DMS53 treated with DMSO at 0.1 percent for 48 hours (cell line): ENCODE data around the gene TEX13C.
"Not testable (repeated sequence)": the region's sequence is repeated elsewhere in the genome, so short reads cannot be mapped to it uniquely, and the experiment has no call there.

Experiments
- DNase-seq: peaks from one replicate; lab custom pipeline; 2025; ENCODE audit not compliant: unreplicated experiment; lab: John Stamatoyannopoulos, UW

Gene TEX13C

GRCh38 chrX:125319646-125320521, at the start of gene TEX13C:
Gene TEX13C (plus strand): TSS chrX:125319871. CDS start chrX:125320120, 249 bp downstream.
- no peak for DNase-seq

- no peak for DNase-seq
Observed at GRCh38 chrX:125287282-125287681, 32.4 kb upstream of the TEX13C start.

DNA sequence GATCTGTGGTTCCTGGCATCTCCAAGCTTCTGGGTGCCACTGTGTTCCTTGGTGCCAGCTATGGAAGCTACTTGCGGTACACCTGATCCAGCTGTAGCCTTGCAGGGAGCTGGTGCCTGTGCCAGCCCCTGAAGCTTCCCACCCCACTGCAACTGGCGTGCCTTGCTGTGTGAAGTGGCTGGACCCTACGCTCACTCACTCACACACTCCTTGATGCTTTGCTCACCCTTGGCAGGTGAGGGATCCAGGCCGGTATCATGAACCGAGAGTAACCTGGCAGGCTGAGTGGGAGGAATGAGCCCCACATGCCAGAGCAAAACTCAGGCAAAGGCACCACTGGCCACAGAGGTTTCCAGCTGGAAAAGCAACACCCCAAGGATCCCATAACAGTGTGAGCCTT, 31.3 kb upstream of the TEX13C start:
- DNase-seq: no peak

DNA sequence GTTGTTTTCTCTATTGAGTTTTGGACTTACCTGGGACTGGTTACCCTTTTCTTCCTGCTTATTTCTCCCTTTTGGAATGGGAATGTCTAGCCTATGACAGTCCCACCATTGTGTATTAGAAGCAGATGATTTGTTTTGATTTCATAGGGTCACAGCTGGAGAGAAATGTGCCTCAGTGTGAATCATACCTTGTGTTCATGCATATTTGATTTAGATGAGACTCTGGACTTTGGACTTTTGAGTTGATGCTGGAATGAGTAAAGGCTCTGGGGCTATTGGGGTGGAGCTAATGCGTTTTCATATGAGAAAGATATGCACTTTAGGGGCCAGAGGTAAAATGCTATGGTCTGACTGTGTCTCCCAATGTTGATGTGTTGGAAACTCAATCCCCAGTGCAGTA, 30.5 kb upstream of the TEX13C start:
- DNase-seq: peak; percentile 25

DNA sequence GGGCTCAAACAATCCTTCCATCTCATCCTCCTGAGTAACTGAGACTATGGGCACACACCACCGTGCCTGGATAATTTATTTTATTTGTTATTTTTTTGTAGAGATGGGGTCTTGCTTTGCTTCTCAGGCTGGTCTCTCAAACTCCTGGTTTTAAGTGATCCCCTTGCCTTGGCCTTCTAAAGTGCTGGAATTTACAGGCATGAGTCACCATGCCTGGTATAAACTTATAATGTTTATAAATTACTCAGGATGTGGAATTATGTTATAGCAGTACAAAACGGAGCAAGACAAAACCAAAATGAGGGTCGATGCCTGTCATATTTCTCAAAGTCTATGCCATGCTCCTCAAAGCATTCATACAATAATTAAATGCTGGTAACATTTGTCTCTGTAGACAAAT, 29.8 kb upstream of the TEX13C start:
- DNase-seq: no peak

DNA sequence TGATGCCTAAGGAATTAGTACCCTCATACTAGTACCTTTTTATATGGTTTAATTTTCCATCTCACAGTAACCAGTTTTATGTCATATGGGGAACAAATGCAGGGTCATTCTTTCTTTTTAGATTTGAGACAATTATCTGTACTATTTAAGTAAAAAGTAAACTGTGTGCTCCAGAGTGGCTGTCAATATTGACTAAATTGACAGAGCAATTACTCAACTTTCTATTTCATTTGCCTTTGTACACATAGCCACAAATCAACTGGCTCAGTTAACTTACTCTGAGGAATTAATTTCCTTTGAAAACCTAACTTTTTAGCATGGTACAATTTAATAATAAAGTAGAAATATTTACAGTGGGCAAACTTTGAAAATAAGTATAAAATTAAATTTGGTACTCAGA, 28.5 kb upstream of the TEX13C start:
- DNase-seq: peak; percentile 1

DNA sequence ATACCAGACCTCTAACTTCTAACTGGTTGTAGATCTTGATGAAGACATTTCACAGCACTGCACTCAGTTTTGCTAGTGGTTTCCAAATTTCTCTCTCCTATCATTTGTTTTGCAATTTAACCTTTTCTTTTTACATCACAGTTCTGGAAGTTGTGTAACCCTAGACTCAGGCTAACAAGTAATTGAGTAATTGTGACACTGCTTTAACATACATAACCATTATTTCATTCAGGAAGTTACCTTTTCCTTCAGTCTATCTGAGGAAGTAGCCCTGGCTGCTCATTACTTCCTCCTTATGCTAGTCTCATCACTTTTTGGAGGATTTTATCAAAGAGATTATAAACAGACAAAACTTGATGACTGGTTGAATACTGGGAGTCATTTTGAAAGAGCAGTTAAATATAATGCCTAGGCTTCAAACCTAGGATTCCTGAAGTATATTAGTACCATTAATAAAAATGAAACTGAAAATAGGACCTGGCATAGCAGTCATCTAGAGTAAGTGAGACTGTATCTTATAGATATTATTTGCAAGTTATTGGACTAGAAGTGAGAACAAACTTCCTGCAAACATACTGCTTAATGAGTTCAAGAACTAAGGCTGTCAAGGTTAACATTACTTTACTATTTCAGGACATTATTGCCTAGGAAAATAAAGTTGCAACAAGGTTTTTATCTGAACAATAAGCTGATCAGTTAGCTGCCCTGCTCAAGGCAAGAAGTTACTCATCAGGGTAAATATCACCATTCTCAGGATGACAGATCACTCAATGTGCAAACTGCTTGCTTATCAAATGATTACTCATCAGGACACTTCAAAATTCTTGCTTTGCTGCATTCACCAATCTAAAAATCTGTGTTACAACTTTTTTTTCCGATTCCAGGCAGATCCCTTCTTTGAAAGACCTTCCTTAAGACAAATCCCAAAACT, 25.6 kb upstream of the TEX13C start:
- peak; percentile 21 for DNase-seq

- DNase-seq: no peak
Observed at GRCh38 chrX:125295337-125295736, 24.3 kb upstream of the TEX13C start.

GRCh38 chrX:125298871-125299270, 20.8 kb upstream of the TEX13C start:
- DNase-seq: no peak

DNA sequence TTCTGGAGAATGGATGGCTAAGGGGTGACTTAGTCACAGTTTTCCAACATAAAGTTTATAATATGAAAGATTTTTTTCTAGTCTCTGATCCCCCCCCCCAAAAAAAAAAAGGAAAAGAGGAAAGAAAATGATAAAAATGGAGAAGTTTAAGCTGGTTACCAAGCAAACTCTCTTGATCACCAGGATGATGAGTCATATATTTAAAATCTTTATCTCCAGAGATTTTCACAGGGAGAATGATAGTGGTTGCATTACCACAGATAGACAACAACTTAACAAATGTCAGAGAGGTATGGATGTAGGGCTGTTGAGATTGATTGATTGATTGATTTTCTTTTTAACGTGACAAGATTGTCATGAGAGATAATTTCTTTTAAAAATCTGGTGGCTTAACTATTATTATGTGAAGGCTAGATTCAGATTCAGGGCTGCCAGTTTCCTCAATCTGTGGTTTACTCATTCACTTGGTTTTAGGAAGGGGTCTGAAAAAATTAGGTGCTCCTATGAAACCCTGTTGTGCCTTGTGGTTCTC, 13.3 kb upstream of the TEX13C start:
- DNase-seq: no peak

DNA sequence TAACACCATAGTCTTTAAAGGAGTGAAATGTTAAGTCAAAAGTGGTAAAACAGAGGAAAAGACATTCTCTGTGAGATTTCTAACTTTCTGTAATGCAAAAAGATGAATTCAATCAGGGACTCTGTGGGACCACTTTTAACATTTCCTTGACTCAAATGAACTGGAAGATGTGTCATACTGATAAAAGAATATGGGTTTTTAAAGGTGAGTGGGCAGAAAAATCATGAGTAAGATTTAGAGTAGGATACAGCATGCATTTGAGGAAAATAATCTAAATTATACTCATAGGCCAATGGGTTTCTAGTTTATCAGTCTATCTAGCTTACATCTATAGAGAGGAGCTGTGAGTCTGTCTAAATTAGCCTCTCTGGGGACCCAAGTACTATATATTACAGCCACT, 11.0 kb upstream of the TEX13C start:
- no peak for DNase-seq

GRCh38 chrX:125319166-125319565, 505 bp upstream of the TEX13C start:
- not testable (repeated sequence) for DNase-seq

DNA sequence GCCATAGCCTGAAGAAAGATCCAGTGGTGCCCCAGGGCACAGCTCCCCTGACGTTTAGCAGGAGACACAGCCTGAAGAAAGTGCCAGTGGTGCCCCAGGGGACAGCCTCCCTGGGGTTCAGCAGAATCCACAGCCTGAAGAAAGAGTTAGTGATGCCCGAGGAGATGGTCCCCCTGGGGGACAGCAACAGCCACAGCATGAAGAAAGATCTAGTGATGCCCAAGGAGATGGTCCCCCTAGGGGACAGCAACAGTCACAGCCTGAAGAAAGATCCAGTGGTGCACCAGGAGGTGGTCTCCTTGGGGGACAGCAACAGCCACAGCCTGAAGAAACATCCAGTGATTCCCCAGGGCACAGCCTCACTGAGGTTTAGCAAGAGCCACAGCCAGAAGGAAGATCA, 2.8 kb downstream of the TEX13C start:
- DNase-seq: no peak

GRCh38 chrX:125326599-125326998, 6.9 kb downstream of the TEX13C start:
- no peak for DNase-seq

DNA sequence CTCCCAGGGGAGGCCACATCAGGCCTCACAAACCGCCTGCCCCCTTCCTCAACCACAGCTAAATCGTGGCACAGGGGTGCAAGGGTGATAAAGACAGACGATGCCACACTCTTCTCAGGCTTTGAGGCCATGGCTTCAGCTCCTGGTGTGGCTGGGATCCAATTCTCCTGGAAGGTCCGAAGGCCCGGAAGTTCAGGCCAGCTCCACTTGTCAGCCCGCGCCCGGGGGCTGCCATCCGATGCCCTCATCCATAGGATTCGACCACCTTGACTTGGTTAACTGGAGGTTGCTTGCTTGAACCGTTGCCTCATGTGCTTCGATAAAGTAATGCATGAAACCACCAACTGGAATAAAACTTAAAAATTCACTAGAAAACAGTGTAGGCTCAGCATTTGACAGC, 8.2 kb downstream of the TEX13C start:
- no peak for DNase-seq

DNA sequence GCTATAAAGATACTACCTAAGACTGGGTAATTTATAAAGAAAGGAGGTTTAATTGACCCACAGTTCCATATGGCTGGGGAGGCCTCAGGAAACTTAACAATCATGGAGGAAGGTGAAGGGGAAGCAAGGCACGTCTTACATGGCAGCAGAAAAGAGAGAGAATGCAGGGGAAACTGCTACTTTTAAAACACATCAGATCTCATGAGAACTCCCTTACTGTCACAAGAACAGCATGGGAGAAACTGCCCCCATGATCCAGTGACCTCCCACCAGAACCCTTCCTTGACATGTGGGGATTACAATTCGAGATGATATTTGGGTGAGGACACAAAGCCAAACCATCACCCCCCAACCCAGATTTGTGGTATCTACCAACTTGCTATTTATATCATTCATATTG, 13.9 kb downstream of the TEX13C start:
- DNase-seq: no peak

DNA sequence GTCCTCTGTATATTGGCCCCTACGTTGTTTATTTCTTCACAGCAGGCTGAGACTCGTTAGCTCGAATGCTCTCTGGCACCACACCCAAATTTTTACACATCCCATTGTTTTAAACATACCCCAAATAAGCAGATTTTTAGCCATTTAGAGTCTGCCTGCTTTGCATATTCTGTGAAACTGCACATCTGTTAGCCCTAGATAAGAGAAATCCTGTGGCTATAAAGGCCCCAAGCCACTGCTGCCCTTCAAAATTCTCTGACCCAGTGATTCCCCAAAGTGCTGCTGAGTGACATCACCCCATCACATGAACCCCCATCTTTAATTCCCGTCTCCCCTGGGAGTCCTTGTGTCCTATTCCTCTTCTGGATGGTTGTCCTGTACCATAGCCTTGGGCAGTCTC, 20.8 kb downstream of the TEX13C start:
- DNase-seq: no peak

- DNase-seq: no peak
Observed at GRCh38 chrX:125374169-125374568, 54.5 kb downstream of the TEX13C start.
